22Rv1 (cell line): ENCODE measurements around the gene PDE9A.

ENCODE experiments used
- ZFX ChIP-seq: fragments of 450-650 bp; IDR thresholded peaks from 2 replicates; pipeline ENCODE4 v1.6.1; 2017; ENCODE audit warnings: antibody characterized with exemption, borderline replicate concordance
- TF ChIP-seq, protein P1 (sequence below): fragments of 450-650 bp; IDR thresholded peaks from 2 replicates; pipeline ENCODE4 v1.5.1; 2017; ENCODE audit warnings: mild to moderate bottlenecking

GRCh38 chr21:42674351-42674940 lies 21.0 kb downstream of the PDE9A start:
- TF ChIP-seq, protein P1, sequence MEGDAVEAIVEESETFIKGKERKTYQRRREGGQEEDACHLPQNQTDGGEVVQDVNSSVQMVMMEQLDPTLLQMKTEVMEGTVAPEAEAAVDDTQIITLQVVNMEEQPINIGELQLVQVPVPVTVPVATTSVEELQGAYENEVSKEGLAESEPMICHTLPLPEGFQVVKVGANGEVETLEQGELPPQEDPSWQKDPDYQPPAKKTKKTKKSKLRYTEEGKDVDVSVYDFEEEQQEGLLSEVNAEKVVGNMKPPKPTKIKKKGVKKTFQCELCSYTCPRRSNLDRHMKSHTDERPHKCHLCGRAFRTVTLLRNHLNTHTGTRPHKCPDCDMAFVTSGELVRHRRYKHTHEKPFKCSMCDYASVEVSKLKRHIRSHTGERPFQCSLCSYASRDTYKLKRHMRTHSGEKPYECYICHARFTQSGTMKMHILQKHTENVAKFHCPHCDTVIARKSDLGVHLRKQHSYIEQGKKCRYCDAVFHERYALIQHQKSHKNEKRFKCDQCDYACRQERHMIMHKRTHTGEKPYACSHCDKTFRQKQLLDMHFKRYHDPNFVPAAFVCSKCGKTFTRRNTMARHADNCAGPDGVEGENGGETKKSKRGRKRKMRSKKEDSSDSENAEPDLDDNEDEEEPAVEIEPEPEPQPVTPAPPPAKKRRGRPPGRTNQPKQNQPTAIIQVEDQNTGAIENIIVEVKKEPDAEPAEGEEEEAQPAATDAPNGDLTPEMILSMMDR, result no peak
- no peak for TF ChIP-seq ZFX
